DMS153 treated with DMSO at 0.1 percent for 48 hours (cell line): Measurements from ENCODE around the gene DLG2.

Source experiments
- DNase-seq: peaks from one replicate; lab custom pipeline; 2025; ENCODE audit not compliant: unreplicated experiment; lab: John Stamatoyannopoulos, UW

The DLG2 gene

DNA sequence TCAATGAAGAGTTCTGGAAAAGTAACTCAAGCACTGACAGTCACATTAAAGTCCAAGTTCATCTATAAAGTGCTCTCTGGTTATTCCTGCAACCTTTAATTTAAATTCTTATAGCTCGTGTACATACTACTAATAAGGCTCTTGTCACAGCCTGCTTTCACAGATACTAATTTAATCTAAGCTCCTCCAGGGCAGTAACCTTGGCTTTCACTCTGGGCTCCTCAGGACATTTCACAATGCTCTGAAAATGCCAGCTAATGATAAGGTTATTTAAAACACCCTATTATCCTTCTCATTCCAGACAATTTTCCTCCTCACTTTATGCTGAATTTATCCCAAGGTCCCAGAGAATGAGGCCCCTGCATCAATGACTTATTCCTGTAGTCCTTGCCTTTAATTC lies 2098.3 kb downstream of the DLG2 start:
- no peak for DNase-seq

DNA sequence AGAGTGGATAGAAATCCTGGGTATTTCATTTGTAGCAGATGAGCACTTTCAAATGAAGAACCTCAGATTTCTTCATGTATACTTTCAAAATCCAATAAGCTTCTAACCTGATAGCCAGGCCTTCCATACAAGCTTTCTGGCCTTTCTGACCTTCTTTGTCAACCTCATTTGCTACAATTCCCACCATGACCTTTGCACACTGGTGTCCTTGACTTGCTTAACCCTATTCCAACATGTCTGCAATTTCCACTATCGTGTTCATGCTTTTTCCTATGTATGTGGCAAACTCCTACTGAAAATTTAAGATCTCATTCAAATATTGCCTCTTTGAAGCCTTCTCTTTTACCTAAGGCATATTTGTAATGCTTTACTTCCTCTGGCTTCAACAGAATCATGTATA lies 2098.9 kb downstream of the DLG2 start:
- no peak for DNase-seq

DNA sequence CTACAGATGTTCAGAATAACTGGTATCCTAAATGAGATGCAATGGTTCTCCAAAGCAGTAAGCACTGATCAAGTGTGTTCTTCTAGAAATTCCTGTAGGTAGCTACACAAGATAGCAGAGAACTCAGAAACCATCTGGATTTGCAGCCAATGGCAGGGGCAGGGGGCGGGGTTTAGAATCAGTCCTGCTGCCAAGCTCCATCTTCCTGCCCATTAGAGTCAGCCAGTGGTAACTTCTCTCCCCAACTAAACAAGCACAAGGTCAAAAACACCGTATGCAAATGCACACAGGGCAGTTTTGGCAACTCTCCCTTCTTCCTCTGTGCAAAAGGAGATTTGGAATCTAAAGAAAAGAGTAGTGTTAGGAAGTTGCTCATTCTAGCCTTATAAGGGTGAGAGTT lies 2103.5 kb downstream of the DLG2 start:
- DNase-seq = no peak

DNA sequence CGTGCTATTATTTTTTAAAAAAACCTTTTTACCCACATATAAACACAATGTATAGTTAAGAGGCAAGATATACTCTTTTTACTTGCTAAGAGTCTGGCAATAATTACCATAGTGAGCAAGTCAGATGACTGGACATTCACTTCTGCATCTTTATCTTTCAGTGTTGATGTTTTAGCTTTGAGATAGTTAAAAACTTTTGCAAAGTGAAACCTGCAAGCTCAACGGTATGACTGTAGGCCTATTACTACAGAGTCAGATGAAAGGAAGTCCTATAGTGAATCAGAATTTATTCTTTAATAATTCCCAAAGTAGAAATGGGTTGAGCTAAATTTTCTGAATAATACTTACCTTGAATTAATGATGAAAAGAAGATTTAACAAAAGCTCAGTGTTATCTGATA lies 2104.2 kb downstream of the DLG2 start:
- DNase-seq = no peak

DNA sequence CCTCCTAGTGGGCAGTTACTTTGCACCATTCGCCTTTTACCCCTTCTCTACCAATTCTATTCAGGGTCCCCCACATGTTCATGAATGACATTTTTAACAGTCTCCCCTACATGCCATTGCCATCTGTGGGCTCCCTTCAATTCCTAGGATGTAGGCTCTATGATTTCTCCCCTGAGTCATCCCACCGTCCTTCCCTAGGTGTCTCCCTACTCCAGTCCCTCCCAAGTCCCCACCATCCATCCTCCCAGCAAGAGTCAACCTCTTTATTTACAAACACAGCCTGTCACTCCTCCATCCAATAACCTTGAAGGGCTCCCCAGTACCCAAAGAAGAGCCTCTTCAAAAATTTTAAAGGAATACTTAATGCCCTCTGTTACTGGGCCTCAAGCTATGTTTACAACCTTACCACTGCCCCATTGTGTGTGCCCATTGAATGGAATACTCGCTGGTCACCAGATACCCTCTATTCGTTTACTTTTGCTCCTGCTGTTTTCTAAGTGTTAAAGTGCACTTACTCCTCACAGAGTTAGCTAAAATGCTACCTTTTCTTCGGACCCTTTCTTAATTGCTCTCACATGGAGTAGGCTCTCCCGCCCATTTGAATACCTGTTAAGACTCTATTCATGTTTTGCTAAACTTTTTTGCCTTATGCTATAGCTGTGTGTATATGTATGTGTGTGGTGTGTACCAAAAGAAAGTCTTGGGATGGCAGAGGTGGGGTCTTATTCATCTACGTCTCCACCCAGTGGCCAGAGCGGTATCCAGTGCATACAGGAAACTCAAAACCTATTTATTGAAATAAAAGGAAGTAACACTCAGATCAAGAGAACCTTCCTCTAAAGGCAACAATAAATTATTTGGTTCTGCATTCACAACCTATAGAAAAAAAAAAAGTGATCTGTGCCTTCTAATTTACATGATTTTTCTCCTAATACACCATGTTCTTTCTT lies 2105.2 kb downstream of the DLG2 start:
- peak; percentile 33 for DNase-seq

DNA sequence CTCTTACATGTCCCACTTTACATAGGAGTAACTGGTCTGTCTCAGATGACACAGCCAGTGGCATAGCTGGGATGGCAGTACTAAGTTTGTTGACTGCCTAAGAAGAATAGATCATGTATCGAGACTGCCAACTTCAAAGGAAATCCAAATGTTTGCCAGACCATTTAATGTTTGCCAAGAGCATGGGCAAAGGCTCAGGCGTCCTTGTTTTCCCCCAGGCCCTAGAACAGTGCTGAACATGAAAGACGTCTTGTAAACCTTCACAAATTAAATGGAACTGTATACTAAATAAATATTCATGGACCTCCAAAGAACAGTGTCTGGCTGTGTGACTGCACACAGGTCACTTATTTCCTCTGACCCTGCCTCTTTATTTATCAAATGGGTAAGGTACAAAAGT lies 2106.3 kb downstream of the DLG2 start:
- DNase-seq = no peak

DNA sequence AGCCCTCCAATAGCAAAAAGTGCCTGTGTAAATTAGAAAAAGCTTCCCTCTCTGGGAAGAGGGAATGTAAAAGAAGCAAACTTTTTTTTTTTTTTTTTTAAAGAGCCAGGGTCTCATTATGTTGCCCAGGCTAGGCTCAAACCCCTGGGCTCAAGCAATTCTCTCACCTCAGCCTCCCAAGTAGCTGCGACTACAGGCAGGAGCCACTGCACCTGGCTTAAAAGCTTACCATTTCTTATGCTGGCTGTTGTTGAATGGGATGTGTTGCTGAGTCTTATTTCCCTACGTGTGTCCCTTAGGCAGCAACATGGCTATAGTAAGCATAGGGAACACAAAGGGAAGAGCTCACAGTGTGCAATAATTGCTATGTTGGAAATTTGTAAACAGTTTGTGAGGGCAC lies 2115.5 kb downstream of the DLG2 start:
- DNase-seq = no peak

DNA sequence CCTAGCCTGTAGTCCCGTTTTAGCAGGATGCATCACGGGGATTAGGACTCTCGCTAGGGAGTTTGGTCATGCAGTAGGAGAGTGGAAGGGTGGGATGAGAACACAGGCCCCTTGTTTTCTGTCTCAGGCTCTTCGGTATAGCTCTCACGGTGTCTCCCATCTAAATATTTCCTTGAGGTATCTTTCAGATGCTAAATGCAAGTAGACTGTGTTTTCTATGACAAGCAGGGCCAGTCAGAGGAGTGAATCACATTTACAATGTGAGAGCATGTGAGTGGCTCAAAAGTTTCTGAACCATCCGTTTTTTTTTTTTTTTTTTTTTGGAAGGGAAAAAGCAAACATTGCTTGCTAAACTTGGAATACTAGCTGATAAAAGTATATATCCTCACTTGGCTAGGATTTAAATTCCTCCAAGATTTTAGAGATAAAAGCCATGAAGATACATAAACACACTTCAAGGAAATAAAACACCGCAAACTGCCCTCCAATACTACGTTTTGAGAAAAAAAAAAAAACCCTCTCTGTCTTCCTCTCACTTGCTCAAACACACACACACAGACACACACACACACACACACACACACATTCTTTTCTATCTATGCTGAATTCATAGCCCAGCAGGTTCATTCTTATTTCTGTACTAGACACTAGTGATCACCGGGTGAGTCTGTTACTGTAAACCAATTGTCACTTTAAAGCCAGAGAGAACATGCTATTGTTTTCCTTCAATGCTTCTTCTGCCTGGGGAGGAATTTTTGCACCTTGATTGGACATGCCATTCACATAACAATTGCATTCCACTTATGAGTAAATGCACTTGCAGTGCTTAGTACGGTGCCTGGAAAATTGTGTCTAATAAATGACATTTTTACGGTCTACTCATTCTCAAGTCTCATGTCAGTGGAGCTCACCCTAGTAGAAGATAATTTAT lies 2116.3 kb downstream of the DLG2 start:
- no peak for DNase-seq

DNA sequence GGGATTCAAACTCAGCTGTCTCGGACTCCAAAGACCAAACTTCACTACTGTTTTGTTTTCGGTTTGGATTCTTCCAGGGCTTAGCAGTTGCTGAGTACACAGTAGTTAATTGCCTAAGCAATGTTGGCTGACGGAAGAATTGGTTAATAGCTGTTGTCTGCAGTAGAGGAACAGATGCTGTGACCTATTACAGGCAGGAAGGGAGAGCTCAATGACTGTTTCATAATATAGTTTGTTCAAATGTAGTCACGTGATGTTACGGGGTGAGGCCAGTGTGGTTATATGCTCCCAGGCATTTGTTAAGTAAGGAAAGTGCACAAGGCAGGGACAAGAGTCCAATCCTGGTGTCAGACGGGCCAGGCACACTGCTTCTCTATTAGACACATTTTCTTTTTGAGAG lies 2118.3 kb downstream of the DLG2 start:
- no peak for DNase-seq

DNA sequence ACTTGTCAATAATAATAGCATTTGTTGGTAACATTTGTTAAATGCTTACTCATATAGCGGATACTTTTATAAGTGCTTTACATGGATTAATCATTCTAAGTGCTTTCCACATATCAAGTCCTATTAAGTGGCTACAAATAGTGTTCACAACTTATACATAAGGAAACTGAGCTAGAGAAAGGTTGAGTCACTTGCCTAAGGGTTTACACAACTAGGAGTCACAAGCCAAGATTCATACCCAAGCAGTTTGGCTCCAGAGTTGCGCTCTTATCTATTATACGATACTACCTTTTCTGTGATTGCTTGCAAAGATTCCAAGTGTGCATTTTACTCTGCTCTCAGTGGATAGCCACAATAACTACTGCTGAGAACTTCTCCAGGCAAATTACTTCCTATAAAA lies 2125.1 kb downstream of the DLG2 start:
- DNase-seq = no peak

DNA sequence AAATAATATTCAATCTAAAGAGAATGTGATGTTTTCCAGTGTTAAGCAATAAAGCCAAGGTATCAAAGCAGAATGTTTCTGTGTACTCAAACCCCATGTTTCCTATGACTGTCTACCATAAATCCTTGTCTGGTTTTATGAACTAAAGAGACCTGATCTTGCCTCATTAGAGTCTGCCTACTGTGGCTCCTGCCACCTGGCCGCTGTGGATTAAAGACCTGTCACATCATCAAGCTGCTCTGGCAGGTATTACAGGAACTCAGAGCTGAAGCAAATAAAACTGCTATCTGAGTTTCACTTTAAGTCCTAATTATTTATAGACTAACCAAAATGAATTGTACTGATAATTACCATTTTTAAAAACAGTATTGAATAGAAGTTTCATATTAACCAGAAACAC lies 2133.2 kb downstream of the DLG2 start:
- peak; percentile 67 for DNase-seq

DNA sequence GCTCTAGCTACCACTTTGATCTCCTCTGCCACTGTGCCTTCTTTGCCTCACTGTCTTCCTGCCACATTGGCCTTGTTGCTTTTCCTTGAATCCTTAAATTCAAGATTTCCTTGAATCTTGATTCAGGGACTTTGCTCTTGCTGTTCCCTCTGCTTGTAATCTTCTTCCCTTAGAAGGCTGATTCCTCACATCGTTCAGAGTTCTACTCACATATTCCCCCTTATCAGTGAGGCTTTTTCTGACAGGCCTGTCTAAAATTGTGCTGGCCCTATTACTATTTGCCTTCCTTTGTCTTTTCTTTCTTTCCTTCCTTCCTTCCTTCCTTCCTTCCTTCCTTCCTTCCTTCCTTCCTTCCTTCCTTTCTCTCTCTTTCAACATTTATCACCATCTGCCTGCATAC lies 2134.1 kb downstream of the DLG2 start:
- DNase-seq = no peak

DNA sequence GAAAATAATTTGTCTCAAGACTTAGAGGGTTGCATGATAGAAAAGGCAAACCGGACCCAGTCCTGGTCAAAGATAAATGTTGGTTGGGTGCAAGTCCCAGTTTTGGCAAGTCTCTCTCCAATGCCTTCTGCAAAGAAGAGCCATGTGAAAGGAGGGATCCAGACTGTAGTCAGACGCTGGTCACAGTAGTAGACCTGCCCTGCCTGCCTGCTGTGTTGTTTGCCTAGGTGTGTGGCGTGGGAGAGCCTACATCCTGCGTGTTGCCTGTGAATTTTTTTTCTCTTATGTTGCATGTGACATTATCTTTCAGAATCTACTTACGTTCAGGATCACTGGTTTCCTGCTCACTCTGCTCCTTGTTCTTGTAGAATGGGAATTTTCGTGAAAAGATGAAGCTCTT lies 2143.3 kb downstream of the DLG2 start:
- DNase-seq = no peak

DNA sequence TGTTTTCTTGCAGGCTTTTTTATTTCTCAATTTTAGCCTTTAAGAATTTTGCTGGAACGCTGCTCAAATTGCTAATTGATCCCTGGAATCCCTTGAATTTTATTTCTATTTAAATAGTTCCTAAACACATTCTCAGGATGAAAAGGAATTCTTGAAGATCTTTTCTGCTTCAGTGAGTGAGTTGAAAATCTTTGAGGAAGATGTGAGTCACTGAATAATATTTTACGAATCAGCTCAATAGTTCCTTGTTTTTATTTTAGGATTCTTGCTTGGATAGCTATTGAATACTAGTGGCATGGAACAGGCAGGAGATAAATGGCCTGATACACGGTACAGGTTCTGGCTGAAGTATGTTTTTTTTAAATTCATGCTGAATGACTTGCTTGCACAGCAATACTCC lies 2146.3 kb downstream of the DLG2 start:
- DNase-seq = no peak

DNA sequence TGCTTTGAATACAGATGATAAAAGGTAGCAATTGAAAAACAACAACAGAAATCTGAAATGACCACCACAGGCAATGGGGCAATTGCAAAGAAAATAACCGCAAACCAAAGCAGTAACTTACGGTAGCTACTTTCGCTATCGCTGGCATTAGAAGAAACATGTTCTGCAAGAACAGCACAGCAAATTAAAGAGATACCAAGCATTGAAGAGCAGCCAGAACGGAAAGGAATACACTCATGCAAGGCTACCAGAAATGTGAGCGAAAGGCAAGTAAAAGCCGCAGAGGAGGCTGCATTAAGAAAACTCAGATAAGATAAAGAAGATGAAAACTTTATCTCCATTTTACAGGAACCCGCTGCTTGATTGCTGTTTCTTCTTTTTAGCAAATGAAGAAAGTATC lies 2146.9 kb downstream of the DLG2 start:
- DNase-seq = no peak

DNA sequence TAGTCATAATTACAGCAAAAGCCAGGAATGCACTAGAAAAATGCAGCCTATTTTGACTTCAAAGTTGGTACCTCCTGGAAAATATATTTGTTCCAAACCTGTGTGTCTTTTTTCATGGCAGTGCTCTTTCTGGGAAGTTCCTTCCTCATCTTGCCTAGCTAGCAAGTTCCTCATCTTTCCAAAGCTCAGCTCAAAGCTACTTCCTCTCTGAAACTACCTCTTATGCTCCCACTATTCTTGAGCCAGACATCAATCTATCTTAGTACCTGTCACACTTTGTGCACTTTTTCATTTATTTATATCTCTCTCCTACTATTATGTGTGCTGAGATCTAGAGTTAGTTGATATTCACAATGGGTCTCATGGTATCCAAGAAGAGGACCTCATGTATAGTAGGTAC lies 2149.4 kb downstream of the DLG2 start:
- no peak for DNase-seq

DNA sequence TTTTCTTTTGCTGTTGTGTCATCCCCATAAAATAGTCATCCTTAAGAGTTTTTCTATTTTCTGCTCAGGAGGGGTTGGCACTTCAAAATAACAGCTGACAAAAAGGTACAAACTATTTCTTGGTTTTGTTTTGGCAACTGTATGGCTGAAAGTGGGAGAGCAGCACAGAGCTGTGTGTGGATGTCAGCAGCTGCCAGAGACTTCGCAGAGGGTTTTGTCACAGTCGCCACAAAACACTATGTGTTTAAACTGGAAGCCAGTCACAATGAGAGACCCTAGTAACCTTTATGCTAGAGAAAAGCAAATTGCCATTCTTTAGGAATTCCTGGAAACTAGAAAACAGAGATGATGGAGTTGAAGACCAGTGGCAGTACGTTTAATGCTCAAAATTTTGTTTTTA lies 2151.4 kb downstream of the DLG2 start:
- DNase-seq = no peak

DNA sequence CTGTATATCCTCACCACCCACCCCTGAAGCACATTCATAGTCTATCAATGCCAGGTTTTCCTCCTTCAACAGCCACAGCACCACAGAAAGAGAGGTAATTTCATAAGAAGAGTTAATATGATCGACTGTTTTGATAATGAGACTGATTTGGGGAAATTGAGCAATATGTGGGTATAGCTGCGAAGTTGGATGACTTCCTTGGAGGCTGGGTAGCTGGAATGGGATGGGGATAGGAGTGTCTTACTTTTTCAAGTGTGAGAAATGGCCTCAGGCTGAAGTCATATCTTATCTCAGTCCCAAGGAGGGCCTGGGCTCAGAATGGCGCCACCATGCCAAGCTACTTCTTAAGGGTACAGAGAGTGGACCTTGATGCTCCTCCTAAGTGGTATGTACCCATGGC lies 2153.4 kb downstream of the DLG2 start:
- DNase-seq = no peak

DNA sequence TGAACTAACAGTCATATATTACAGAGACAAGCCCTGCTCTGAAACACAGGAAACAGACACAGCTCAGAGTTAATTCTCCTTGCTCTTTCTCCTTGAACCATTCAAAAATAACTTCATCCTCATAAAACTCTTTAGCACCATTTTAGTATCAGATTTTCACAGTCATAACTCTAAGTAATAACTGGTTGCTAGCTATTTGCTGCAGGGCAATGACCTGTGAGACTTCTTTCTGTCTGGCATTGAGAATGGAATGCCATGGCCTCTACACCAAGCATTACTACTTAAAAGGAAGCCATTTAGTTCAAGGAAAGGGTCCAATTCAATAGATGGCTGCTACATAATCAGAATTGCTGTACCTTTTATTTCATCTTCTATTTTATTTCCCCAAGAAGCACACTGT lies 2154.3 kb downstream of the DLG2 start:
- no peak for DNase-seq

DNA sequence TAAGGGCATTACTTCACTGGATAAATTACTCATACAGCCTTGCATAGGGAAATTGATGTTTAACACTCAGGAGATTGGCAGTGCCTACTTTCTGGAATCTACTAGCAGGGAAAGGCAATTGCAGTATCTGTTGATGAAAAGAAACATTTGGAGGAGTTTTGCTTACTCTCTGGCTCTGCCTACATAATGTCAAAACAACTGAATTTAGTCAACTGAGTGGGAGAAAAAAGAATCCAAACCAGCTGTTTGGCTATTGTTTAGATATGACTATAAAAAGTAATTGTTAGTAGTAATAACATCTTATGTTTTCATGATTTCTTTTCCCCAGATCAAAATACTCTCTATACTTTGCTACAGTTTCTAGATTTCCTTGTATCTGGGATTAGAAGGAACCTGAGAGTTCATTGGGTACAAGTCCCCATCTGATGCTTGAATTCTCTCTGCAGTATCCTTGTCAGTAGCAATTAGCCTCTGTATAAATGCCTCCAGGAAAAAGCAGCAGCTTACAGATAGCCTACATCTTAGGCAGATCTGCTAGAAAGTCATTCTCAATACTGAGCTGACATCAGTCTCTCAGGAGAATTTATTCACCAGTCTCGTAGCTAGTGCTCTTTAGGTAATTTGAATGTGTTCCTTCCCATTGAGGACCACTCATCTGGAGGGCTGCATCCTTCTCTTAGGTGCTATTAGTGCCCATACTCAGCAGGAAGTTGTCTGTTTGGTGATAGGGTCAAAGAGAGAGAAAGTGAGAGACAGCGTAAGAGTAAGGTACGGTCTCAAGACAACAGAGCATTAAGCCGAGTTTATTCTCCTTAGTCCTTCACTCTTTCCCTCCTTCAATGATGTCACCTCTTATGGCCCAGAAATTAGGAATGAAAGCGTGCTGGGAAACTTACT lies 2155.1 kb downstream of the DLG2 start:
- DNase-seq = no peak

DNA sequence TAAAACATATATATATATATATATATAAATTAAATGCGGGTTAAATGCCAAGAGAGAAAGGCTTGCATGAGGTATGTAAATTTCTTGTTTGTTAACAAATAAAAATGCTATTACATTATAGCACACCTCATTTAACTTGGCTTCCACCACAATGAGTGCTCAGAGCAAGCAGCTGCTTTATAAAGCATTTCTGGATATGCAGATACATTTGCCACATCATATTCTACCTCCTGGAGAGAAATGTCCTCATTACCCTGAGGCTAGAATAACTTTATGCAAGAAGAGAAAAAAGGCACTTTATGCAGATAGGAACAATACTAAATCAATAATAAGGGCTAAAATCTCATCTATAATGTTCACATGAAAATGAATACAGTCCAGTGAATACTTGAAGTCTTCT lies 2159.3 kb downstream of the DLG2 start:
- DNase-seq = no peak
